ENCODE data around the gene NTN1. TPM values are rescaled to one million over a fixed set of nuclear protein-coding genes. Genes with fewer than 3 reads are reported as not detected.
"Not testable (repeated sequence)": the region's sequence is repeated elsewhere in the genome, so short reads cannot be mapped to it uniquely, and the experiment has no call there.

NTN1 gene
- total RNA-seq, 2 donors from 2014 or later, result 3.6 to 4.0 TPM

GRCh38 chr17:8981443-8981842 is 39.9 kb upstream of the NTN1 start:
- Histone ChIP-seq H3K36me3 (replicated peaks in 1 of 2; ENCODE audit: insufficient read depth in 1 of 2, low read depth in 2 of 2) (no peaks in the 10 kb centered on the region), H3K27ac (no peak overlapping the region), H3K4me1 (no peaks in the 10 kb centered on the region), H3K9me3 (no peaks in the 10 kb centered on the region), H3K4me3 (no peak overlapping the region), H3K27me3 (no peaks in the 10 kb centered on the region)
- ATAC-seq (no peak), DNase-seq (no peak)
- 84 to 90% methylated on average over 2 of the region's 2 CpGs for WGBS, 2 donors
- TF ChIP-seq, protein P1, sequence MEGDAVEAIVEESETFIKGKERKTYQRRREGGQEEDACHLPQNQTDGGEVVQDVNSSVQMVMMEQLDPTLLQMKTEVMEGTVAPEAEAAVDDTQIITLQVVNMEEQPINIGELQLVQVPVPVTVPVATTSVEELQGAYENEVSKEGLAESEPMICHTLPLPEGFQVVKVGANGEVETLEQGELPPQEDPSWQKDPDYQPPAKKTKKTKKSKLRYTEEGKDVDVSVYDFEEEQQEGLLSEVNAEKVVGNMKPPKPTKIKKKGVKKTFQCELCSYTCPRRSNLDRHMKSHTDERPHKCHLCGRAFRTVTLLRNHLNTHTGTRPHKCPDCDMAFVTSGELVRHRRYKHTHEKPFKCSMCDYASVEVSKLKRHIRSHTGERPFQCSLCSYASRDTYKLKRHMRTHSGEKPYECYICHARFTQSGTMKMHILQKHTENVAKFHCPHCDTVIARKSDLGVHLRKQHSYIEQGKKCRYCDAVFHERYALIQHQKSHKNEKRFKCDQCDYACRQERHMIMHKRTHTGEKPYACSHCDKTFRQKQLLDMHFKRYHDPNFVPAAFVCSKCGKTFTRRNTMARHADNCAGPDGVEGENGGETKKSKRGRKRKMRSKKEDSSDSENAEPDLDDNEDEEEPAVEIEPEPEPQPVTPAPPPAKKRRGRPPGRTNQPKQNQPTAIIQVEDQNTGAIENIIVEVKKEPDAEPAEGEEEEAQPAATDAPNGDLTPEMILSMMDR (IDR thresholded peaks at IDR 0.05), result no peak
- TF ChIP-seq POLR2A (IDR thresholded peaks at IDR 0.05), result no peak
- intact Hi-C loops (cut with DNase I), result no loop called here

GRCh38 chr17:8984225-8984624 is 37.1 kb upstream of the NTN1 start:
- H3K27ac ChIP-seq; H3K27me3 ChIP-seq; ATAC-seq; H3K9me3 ChIP-seq; H3K4me3 ChIP-seq; intact Hi-C loops (cut with DNase I); H3K4me1 ChIP-seq; DNase-seq; H3K36me3 ChIP-seq (replicated peaks in 1 of 2; ENCODE audit: insufficient read depth in 1 of 2, low read depth in 2 of 2): not testable (repeated sequence)
- WGBS, 2 donors, result 91% methylated on average over 5 of the region's 5 CpGs

DNA sequence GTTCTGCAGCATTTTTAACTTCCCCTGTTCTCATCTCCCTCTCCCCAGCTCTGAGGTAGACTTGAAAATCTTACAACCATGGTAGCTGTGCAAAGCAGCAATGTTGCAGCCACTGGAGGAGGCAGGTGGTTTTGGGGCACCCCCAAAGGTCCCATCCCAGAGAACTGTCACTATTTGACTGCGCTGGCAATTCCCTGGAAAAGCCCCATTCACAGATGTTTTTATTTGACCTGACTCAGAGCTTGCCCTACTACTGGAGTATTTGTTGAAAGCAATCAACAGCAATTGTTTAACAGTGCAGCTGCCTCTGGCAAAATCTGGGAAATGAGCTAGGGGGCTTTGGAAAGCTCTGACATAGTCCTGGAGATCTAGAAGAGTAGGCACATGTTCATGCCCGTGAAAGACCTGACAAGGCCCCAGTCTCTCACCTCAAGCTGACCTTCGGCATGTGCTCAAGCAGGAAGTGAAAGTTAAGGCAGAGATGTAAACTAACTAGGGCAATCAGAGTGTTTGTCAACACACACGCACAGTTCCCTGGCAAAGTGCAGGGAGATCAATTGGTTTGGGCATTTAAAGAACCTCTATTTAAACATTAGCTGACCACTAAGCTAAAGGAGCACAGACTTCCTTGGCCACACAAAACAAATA is 36.1 kb upstream of the NTN1 start:
- WGBS, 2 donors, result 66 to 71% methylated on average over 4 of the region's 4 CpGs
- no peak for ATAC-seq
- intact Hi-C loops (cut with DNase I), result no loop called here

GRCh38 chr17:8986295-8986694 is 35.0 kb upstream of the NTN1 start:
- ATAC-seq, result no peak
- Histone ChIP-seq H3K36me3 (replicated peaks in 1 of 2; ENCODE audit: insufficient read depth in 1 of 2, low read depth in 2 of 2) (no peaks in the 10 kb centered on the region), H3K27me3 (no peaks in the 10 kb centered on the region), H3K4me1 (no peaks in the 10 kb centered on the region), H3K4me3 (no peak overlapping the region), H3K9me3 (no peaks in the 10 kb centered on the region), H3K27ac (no peak overlapping the region)
- 90 to 95% methylated on average over 2 of the region's 2 CpGs for WGBS, 2 donors
- TF ChIP-seq, protein P1 (IDR thresholded peaks at IDR 0.05), result peak in 1 of 7 experiments; percentile 6
- TF ChIP-seq POLR2A (IDR thresholded peaks at IDR 0.05), result no peak
- DNase-seq, result no peak
- intact Hi-C loops (cut with DNase I), result no loop called here

More for the DNA sequence above, 36.1 kb upstream of the NTN1 start:
- no peak for DNase-seq
- Histone ChIP-seq H3K36me3 (replicated peaks in 1 of 2; ENCODE audit: insufficient read depth in 1 of 2, low read depth in 2 of 2) (no peaks in the 10 kb centered on the region), H3K4me1 (no peaks in the 10 kb centered on the region), H3K9me3 (no peaks in the 10 kb centered on the region), H3K27ac (no peak overlapping the region), H3K4me3 (no peak overlapping the region), H3K27me3 (no peaks in the 10 kb centered on the region)
- TF ChIP-seq, protein P1 (IDR thresholded peaks at IDR 0.05), result no peak
- no peak for TF ChIP-seq POLR2A (IDR thresholded peaks at IDR 0.05)

GRCh38 chr17:8988263-8988935 is 32.9 kb upstream of the NTN1 start:
- intact Hi-C loops (cut with DNase I); H3K27me3 ChIP-seq; DNase-seq; H3K9me3 ChIP-seq; H3K4me1 ChIP-seq; H3K36me3 ChIP-seq (replicated peaks in 1 of 2; ENCODE audit: insufficient read depth in 1 of 2, low read depth in 2 of 2); H3K4me3 ChIP-seq; ATAC-seq; H3K27ac ChIP-seq: not testable (repeated sequence)
- 48 to 68% methylated on average over 2 of the region's 2 CpGs for WGBS, 2 donors
